ENCODE results near the gene S100A11. TPM values are rescaled to one million over a fixed set of nuclear protein-coding genes. Genes with fewer than 3 reads are reported as not detected.

S100A11 gene
- total RNA-seq, 1 experiment from 2014 or later = 443 TPM

- intact Hi-C loops (cut with micrococcal nuclease) = no loop called here
- no peaks in the 10 kb centered on the region for H4K20me1 ChIP-seq (ENCODE audit: low read length)
- no peaks in the 10 kb centered on the region for H3K9me2 ChIP-seq (replicated peaks; ENCODE audit: low read length)
- no peak overlapping the region for H3K9ac ChIP-seq (ENCODE audit: low read length)
- no peak overlapping the region for H3K4me3 ChIP-seq (ENCODE audit: low read length)
- no peaks in the 10 kb centered on the region for H3K9me3 ChIP-seq (ENCODE audit: low read length)
- H3K4me2 ChIP-seq (ENCODE audit: low read length) = no peak overlapping the region
- no peak for DNase-seq
- H3K36me3 ChIP-seq (ENCODE audit: low read depth, low read length) = no peaks in the 10 kb centered on the region
- H3K79me2 ChIP-seq (ENCODE audit: low read length) = no peaks in the 10 kb centered on the region
- no TSS peak for BruUV-seq (replicated peaks)
- TF ChIP-seq EZH2phosphoT487 (IDR thresholded peaks at IDR 0.05; ENCODE audit: borderline replicate concordance, low read length) (no peak), CTCF (conservative IDR thresholded peaks at IDR 0.05; ENCODE audit: low read depth, low read length) (no peak), EZH2 (IDR thresholded peaks at IDR 0.05; ENCODE audit: low read length, unreplicated experiment) (no peak)
- no peaks in the 10 kb centered on the region for H3K27me3 ChIP-seq (ENCODE audit: low read length)
- H2AFZ ChIP-seq (ENCODE audit: low read length) = no peak overlapping the region
- peaks cover 28% of the 10 kb centered on the region for H3K4me1 ChIP-seq (ENCODE audit: insufficient read depth, low read length)
- peaks cover 10% of the 10 kb centered on the region for H3F3A ChIP-seq (ENCODE audit: low read length, unreplicated experiment)
- ChIA-PET CTCF (no interaction called here), POLR2A (ENCODE audit: unreplicated experiment) (no interaction called here)
- ATAC-seq = no peak
- no peak overlapping the region for H3K27ac ChIP-seq (ENCODE audit: low read length)
Measured at GRCh38 chr1:152043870-152044269, 7.1 kb upstream of the S100A11 start.

GRCh38 chr1:152042030-152042429 is 5.2 kb upstream of the S100A11 start:
- ChIA-PET POLR2A (ENCODE audit: unreplicated experiment) (no interaction called here), CTCF (no interaction called here)
- intact Hi-C loops (cut with micrococcal nuclease) = no loop called here
- Histone ChIP-seq H3K9me2 (replicated peaks; ENCODE audit: low read length) (no peaks in the 10 kb centered on the region), H3K4me1 (ENCODE audit: insufficient read depth, low read length) (peaks cover 18% of the 10 kb centered on the region), H3K79me2 (ENCODE audit: low read length) (no peaks in the 10 kb centered on the region), H3F3A (ENCODE audit: low read length, unreplicated experiment) (no peaks in the 10 kb centered on the region), H3K4me3 (ENCODE audit: low read length) (no peak overlapping the region), H3K4me2 (ENCODE audit: low read length) (no peak overlapping the region), H4K20me1 (ENCODE audit: low read length) (no peaks in the 10 kb centered on the region), H3K9ac (ENCODE audit: low read length) (no peak overlapping the region), H3K9me3 (ENCODE audit: low read length) (no peaks in the 10 kb centered on the region), H3K27me3 (ENCODE audit: low read length) (no peaks in the 10 kb centered on the region), H3K27ac (ENCODE audit: low read length) (no peak overlapping the region), H3K36me3 (ENCODE audit: low read depth, low read length) (no peaks in the 10 kb centered on the region), H2AFZ (ENCODE audit: low read length) (no peak overlapping the region)
- ATAC-seq = no peak
- no TSS peak for BruUV-seq (replicated peaks)
- TF ChIP-seq EZH2phosphoT487 (IDR thresholded peaks at IDR 0.05; ENCODE audit: borderline replicate concordance, low read length) (no peak), EZH2 (IDR thresholded peaks at IDR 0.05; ENCODE audit: low read length, unreplicated experiment) (no peak), CTCF (conservative IDR thresholded peaks at IDR 0.05; ENCODE audit: low read depth, low read length) (no peak)
- no peak for DNase-seq

- Histone ChIP-seq H3K9me3 (ENCODE audit: low read length) (no peaks in the 10 kb centered on the region), H3F3A (ENCODE audit: low read length, unreplicated experiment) (peaks cover under 1% of the 10 kb centered on the region), H3K79me2 (ENCODE audit: low read length) (peaks cover 19% of the 10 kb centered on the region), H4K20me1 (ENCODE audit: low read length) (peaks cover 3% of the 10 kb centered on the region; the same call in 1 of the 2 replicates), H3K9me2 (replicated peaks; ENCODE audit: low read length) (no peaks in the 10 kb centered on the region), H3K27me3 (ENCODE audit: low read length) (no peaks in the 10 kb centered on the region), H3K27ac (ENCODE audit: low read length) (no peak overlapping the region), H3K36me3 (ENCODE audit: low read depth, low read length) (no peaks in the 10 kb centered on the region), H3K4me2 (ENCODE audit: low read length) (no peak overlapping the region), H2AFZ (ENCODE audit: low read length) (no peak overlapping the region), H3K9ac (ENCODE audit: low read length) (no peak overlapping the region), H3K4me1 (ENCODE audit: insufficient read depth, low read length) (peaks cover 7% of the 10 kb centered on the region), H3K4me3 (ENCODE audit: low read length) (no peak overlapping the region)
- TF ChIP-seq CTCF (conservative IDR thresholded peaks at IDR 0.05; ENCODE audit: low read depth, low read length) = no peak
- no peak for TF ChIP-seq EZH2 (IDR thresholded peaks at IDR 0.05; ENCODE audit: low read length, unreplicated experiment)
- no peak for TF ChIP-seq EZH2phosphoT487 (IDR thresholded peaks at IDR 0.05; ENCODE audit: borderline replicate concordance, low read length)
- ATAC-seq = no peak
- POLR2A ChIA-PET (ENCODE audit: unreplicated experiment) = no interaction called here
- intact Hi-C loops (cut with micrococcal nuclease) = no loop called here
- BruUV-seq (replicated peaks) = no TSS peak
- no peak for DNase-seq
- CTCF ChIA-PET = interaction anchor here (0.7 kb wide), 1 partner anchor 9 kb away, joined by 3 read pairs; no protein-coding TSS in a partner anchor
Measured at GRCh38 chr1:152039886-152040285, 3.1 kb upstream of the S100A11 start.
